ENCODE results near the gene OR2L13.
"Not testable (repeated sequence)": the region's sequence is repeated elsewhere in the genome, so short reads cannot be mapped to it uniquely, and the experiment has no call there.

The OR2L13 gene

GRCh38 chr1:248094884-248095283, at the start of gene OR2L13:
TSS of gene OR2L13 (plus strand) at chr1:248095184. CDS start at chr1:248099376, 4,192 bp downstream.
- no peak for DNase-seq

- no peak for DNase-seq
These were observed 49.8 kb upstream of the OR2L13 start for GRCh38 chr1:248045209-248045608.

- DNase-seq, result no peak
These were observed 48.4 kb upstream of the OR2L13 start, which contains the start of gene OR2L3 for GRCh38 chr1:248046536-248046935. TSS of gene OR2L3 (plus strand) at chr1:248046836. CDS start at chr1:248060682, 13,846 bp downstream.

GRCh38 chr1:248047008-248047407, 48.0 kb upstream of the OR2L13 start:
- DNase-seq, result no peak

GRCh38 chr1:248054671-248055070, 40.3 kb upstream of the OR2L13 start:
- no peak for DNase-seq

- no peak for DNase-seq
These were observed 39.7 kb upstream of the OR2L13 start for GRCh38 chr1:248055261-248055660.

GRCh38 chr1:248065071-248065470, 29.9 kb upstream of the OR2L13 start:
- DNase-seq, result no peak

GRCh38 chr1:248065604-248066003, 29.4 kb upstream of the OR2L13 start:
- DNase-seq, result no peak

- not testable (repeated sequence) for DNase-seq
These were observed 11.1 kb upstream of the OR2L13 start for GRCh38 chr1:248083864-248084263.

GRCh38 chr1:248098529-248098928, 3.5 kb downstream of the OR2L13 start:
- DNase-seq, result no peak

GRCh38 chr1:248102847-248103246, 7.9 kb downstream of the OR2L13 start:
- DNase-seq, result no peak

GRCh38 chr1:248111157-248111556, 16.2 kb downstream of the OR2L13 start:
- no peak for DNase-seq

GRCh38 chr1:248114890-248115289, 19.9 kb downstream of the OR2L13 start:
- DNase-seq, result no peak

- no peak for DNase-seq
These were observed 32.7 kb downstream of the OR2L13 start for GRCh38 chr1:248127653-248128052.

- DNase-seq, result no peak
These were observed 41.8 kb downstream of the OR2L13 start for GRCh38 chr1:248136811-248137210.

- DNase-seq, result no peak
These were observed 45.9 kb downstream of the OR2L13 start for GRCh38 chr1:248140846-248141245.

- no peak for DNase-seq
These were observed 48.3 kb downstream of the OR2L13 start for GRCh38 chr1:248143311-248143710.

GRCh38 chr1:248144513-248145198, 49.7 kb downstream of the OR2L13 start, which contains the start of gene OR2M5:
TSS of gene OR2M5 (plus strand) at chr1:248145148. CDS start at chr1:248145148, 0 bp downstream.
- no peak for DNase-seq
